NCI-H345 treated with DMSO at 0.1 percent for 48 hours (cell line): ENCODE data around the gene YAP1.

Source experiments
- DNase-seq: peaks from one replicate; lab custom pipeline; 2025; ENCODE audit not compliant: unreplicated experiment; lab: John Stamatoyannopoulos, UW

The YAP1 gene

DNA sequence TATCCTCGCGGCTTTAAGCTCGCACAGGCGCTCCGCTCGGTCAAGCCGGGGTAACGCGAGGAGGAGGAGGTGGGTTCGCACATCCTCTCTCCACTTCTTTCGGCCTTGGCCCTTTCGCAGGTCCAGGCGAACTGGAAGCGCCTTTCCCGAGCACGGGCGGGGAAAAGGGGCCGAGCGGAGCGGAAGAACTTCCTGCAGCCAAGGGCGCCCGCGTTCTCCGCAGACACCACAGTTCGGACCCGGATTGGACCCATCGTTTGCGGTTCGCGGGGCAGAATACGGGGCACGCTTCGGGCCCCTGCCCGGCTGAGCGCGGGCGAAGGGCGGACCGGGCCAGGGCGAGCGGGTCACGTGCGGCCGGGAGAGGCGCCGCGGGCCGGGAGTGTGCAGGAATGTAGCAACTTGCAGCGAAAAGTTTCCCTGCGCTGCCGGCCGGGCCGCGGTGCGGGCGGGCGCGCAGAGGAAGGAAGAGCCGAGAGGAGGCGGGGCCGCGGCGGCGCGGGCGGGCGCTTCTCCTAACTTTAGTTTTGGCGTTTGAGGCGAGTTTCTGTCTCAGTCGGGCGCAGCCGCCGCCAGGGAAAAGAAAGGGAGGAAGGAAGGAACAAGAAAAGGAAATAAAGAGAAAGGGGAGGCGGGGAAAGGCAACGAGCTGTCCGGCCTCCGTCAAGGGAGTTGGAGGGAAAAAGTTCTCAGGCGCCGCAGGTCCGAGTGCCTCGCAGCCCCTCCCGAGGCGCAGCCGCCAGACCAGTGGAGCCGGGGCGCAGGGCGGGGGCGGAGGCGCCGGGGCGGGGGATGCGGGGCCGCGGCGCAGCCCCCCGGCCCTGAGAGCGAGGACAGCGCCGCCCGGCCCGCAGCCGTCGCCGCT lies at the start of gene YAP1:
YAP1 (plus strand) TSS at position 552 of the 865 bp plus-strand sequence. CDS start 402 bp downstream, outside the sequence.
- no peak for DNase-seq

DNA sequence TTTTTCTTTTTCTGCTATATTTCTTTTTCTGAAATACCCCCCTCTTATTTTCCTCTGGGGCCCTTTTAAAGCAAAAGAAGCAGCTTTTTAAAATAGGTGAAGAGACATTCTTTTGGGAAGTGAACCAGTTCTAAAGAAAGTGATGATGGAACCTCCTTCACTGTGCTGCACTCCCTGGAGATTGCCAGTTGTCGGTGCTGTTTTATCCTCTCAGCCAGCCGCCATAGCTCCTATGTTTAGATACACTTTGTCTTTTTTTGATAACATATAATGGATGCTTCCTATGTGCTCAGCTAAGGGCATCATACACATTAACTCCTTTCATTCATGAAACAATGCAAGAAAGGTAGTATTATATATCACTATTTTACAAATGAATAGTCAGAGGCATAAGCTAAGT lies 49.0 kb upstream of the YAP1 start:
- DNase-seq: no peak

DNA sequence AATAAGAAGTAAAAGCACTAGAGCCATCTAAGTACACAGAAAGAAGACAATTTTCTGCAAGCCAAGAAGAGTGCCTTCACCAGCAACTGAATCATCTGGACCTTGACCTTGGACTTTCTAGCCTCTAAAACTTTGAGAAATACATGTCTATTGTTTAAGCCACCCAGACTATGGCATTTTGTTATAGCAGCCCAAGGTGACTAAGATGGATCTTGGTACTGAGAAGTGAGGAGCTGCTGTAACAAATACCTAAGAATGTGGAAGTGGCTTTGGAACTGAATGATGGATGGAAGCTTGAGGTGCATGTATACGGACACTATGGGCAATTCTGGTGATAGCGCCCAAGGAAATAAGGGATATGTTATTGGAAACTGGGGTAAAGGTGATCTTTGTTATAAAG lies 48.1 kb upstream of the YAP1 start:
- DNase-seq: no peak

DNA sequence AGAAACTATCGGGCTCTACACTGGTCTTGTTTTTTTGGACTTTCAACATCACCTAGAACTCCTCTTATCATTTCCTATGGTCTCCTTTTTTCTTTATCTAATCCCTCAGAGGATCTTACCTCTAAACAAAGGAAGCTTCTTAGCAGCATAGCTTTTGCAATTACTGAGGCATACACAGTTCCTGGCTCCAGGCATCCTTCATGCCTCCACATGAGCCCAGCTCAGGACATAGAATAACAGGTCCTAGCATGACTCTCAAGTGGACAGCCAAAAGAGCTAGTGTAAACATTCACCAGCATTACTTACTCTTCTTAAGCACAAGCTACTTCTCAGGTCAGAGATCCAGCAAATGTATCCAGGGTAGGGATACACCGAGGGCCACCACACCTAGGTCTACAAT lies 45.9 kb upstream of the YAP1 start:
- no peak for DNase-seq

DNA sequence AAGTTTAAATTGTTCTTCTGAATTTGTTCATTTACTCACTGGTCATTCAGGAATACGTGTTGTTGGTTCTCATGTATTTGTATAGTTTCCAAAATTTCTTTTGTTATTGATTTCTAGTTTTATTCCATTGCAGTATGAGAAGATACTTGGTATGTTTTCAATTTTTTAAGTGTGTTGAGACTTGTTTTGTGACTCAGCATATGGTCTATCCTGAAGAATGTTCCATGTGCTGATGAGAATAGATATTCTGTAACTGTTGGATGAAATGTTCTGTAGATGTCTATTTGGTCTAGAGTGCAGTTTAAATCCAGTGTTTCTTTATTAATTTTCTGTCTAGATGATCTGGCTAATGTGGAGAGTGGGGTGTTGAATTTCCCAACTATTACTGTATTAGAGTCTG lies 39.5 kb upstream of the YAP1 start:
- DNase-seq: no peak

DNA sequence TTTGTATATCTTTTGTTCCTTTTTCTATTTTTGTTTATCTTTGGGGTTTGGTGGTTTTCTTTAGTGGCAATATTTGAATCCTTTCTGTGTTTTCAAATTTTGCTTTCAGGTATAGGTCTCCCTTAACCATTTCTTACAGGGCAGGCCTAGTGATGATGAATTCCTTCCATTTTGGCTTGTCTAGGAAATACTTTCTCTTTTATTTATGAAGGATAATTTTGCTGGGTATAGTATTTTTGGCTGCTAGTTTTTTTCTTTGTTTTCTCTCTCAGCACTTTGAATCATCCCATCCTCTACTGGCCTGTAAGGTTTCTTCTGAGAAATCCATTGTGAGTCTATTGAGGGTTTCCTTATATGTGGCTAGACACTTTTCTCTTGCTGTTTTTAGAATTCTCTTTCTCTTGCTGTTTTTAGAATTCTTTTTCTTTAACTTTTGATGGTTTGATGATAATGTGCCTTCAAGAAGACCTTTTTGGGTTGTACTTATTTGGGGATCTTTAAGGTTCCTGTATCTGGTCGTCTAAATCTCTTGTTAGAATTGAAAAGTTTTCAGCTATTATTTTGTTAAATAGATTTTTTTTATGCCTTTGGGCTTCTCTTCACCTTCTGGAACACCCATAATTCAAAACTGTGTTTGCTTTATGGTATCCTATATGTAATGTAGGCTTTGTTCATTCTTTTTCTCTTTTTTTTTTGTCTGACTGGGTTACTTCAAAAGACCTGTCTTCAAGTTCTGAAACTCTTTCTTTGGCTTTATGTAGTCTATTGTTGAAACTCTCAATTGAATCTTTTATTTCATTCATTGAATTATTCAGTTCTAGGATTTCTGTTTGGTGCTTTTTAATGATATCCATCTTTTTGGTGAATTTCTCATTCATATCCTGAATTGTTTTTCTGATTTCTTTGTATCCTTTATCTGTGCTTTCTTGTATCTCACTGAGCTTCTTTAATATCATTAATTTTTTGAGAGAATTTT lies 38.5 kb upstream of the YAP1 start:
- DNase-seq: no peak

DNA sequence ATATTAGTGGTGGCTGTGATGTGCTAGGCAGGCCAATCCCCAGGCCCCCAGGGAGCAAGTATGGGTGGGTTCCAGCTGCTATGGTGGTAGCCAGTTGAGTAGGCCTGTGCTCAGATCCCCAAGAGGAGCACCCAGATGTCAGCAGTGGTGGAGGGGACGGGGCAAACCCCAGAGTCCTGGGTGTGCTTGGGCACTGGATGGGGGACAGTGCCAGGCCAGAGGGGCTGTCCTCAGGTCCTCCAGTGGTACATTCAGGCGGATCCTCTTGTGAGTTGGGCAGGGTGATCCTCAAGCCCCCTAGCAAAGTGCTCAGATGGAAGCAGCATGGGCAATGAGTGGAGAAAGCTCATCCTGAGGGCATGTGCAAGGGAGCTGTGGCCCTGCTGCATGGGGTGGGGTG lies 37.0 kb upstream of the YAP1 start:
- DNase-seq: no peak

DNA sequence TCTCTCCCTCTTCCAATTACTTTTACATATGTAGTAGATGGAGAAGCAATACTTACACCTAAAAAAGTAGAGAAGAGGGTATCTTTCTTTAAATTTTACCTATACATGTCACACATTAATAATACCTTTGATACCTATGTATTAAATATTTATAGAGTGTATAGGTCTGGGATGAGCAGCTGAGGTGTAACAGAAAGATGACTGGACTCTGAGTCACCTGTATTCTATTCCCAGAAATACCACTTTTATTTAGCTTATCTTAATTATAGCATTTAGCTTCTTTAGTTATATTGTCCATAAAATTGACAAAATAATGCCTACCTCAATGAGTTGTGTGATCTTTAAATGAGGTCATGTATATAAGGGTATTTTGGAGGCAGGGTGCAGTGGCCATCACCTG lies 30.6 kb upstream of the YAP1 start:
- DNase-seq: no peak

DNA sequence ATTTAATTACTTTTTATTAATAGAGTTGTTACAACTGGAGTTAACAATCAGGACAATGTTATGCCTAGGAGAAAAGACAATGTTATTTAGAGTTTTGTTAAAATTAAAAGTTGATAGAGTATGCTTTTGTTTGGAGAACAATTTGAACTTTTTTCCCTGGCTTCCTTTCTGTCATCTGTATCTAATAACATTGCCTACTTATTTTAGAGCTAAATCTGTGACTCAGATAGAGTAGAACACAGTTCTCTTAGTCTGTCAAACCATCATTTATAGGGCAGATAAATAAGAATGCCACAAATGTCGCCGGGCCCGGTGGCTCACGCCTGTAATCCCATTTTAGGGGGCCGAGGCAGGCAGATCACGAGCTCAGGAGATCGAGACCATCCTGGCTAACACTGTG lies 28.9 kb upstream of the YAP1 start:
- no peak for DNase-seq

DNA sequence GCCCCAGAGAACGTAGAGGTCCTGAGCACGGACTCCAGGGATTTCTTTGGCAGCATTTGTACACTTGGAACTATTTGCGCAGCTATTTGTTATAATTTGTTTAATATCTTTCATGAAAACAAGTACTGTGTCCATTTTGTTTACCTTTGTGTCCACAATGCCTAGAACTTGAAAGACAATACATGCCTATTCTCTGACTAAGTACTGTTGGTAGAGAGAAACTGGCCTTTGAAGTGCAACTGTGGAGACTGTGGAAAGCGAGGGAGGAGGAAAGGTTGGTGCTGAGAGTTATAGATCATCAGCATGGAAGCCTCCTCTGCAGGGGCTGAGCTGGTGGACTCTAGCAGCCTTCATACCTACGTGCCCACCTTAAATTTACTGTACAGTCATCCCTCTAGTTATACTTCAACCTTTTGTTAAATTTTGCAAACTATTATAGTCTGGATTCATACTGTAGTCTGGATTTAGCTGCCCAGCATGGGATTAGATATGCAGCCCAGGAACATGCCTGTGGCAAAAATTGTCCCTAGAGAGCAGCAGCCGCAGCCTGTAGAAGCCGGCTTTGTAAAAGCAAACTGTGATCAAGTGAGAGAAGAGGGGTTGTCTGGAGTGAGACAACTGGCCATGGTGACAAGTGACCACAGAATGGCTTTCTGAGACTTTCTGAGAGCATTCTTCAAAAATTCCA lies 24.2 kb upstream of the YAP1 start:
- DNase-seq: no peak

DNA sequence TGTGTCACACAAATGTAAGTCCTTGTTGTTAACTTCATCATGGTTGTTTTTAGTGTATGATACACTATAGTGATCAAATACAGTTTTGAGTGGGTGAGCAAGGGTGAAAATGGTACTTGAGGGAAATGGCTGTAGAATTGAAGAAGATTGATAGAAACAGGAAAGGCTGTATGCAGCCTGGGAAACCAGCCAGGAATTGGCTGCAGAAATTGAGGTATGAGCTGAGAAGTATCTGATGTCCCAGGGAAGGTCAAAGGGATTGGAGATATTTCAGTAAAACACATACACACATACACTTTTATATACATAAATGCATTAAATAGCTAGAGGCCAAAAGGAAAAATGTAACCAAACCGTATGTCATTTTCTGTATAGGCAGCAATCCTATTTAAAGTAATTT lies 13.1 kb upstream of the YAP1 start:
- no peak for DNase-seq

DNA sequence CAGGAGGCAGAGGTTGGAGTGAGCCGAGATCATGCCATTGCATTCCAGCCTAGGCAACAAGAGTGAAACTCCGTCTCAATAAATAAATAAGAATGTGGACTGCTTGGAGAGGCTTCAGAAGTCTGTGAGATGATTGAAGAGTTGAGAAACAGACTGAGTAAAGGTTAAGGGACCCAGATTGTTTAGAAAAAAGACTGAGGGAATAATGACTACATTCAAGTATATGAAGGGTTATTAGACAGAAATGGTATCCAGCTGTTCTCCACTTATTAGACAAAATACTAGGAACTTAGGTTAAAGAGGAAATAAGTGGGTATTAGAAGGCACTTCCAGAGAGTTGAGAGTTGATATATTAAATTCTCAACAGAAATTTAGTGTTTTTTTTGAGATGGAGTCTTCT lies 10.5 kb upstream of the YAP1 start:
- DNase-seq: no peak

DNA sequence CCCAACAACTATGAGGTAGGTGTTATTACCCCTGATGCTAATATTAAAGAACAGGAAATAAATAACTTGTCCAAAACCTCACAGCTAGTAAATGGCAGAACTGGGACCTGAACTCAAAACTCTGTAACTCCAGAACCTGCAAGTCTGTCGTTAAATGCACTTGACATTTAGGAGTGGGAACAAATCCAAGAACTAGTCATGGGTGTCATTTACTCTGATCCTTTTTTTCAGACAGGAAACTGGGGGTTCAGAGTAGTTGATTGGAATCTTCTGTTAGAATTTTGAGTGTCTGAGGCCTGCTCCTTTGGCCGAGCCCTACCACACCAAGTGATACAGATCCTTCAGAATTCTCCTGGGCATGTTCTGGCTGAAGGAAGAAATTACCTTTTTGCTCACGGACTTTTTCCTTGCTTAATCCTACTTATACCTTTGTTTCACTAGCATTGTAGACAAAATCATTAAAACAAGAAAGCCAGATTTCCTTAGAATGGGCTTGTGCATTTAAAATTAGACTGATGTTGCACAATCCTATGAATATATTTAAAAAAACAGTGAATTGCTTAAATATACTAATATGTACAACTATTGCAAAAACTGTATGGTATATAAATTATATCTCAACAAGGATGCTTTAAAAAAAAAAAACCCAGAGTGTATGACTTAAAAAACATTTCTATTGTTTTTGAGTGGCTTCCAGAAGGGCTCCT lies 1.4 kb upstream of the YAP1 start:
- DNase-seq: no peak

DNA sequence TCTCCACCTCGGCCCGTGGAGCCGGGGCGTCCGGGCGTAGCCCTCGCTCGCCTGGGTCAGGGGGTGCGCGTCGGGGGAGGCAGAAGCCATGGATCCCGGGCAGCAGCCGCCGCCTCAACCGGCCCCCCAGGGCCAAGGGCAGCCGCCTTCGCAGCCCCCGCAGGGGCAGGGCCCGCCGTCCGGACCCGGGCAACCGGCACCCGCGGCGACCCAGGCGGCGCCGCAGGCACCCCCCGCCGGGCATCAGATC lies 439 bp downstream of the YAP1 start:
- DNase-seq: no peak

DNA sequence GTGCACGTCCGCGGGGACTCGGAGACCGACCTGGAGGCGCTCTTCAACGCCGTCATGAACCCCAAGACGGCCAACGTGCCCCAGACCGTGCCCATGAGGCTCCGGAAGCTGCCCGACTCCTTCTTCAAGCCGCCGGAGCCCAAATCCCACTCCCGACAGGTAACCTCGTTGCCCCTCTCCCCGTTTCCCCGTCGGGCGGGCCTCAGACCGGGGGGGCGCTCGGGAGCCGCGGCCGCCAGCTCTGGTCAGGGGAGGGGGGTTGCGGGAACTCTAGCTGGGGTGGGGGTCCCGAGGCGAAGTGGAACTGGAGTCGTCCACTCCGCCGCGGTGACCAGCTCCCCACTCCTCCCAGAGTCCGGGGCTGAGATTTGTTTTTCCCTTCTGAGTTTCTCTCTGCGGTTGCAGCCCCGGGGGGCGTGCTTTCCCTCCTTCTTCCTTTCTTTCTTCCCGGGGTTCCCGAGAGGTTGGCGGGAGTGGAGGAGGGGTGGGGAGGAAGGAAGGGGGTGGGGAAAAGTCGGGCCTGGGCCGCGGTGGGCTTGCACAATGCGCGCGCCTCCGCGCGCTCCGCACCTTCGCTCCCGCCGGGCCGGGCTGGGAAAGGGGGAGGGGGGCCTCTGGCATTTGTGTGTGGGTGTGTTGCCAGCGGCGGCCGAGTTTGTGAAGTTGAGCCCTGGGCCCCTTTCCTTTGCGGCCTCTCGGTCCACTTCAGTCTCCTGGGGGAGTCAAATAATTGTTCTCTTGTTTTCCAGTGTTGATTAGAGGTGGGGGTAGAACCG lies 952 bp downstream of the YAP1 start:
- DNase-seq: no peak

DNA sequence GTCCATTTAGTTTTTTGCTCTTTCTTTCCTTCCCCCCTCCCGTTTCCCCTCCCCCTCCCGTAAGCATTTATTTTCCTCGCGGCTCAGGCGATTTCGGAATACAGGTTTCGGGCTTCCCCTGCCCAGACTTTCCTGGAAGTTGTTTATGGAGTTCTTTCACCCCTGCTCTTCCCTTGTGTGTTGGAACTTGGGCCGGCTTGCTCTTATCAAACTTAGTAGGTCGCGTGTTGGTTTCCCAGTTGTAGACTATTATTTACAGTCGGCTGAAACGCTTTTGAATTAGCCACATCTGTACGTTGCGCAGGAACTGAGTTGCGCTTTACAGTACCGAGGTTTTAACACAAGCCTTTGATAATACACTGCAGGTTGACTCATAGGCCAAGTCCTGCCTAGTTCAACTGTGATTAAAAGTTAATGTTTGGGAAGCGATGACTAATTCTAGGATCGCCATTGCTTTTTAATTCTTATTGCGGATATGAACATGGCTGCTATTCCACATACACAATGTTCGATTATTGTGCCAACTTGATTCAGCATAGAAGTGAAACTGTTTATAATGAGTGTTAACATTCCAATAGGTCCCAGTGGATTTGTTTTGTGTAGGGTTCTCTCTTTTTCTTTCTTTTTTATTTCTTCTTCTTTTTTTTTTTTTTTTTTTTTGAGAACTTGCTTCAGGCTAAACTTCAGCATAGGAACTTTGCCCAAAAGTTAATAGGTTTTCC lies 1.7 kb downstream of the YAP1 start:
- DNase-seq: no peak

DNA sequence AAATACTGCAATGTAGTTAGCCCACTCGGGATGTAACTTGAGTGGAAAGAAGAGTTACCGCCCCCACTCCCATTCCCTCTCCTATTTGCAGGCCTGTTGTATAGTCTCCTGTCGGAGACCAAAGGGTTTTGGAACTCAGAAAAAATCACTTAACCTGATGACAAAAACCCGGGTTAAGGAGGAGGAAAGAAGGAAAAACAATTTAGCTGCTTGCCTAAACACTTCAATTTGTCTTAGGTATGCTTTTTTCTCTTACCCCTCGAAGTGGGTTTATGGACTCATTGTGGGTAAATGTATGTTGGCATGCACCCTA lies 2.2 kb downstream of the YAP1 start:
- no peak for DNase-seq

DNA sequence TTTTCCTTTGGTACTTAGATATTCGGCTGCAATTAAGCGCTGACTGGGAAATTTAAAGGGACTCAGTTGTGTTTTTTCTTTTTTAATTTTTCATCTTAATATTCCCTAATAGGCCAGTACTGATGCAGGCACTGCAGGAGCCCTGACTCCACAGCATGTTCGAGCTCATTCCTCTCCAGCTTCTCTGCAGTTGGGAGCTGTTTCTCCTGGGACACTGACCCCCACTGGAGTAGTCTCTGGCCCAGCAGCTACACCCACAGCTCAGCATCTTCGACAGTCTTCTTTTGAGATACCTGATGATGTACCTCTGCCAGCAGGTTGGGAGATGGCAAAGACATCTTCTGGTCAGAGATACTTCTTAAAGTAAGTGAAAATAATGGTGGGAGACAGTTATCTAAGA lies 3.8 kb downstream of the YAP1 start:
- no peak for DNase-seq

DNA sequence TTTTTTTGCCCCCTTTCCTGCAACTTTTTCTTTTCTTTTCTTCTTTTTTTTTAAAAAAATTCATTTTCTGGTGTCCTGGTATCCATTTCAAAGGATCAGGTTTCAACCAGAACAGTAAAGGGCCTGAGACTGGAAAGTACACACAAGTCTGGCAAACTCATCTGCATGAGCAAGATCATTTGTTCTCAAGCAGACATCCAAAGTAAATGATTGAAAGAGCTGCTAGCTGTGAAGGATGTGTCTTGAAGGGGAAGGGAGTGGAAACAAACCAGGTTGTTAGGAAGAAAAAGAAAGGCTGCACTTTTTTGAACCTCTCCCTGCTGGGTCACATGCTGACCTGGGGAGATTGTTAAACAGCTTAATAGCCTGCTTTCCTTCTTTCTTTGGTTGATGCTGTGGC lies 5.3 kb downstream of the YAP1 start:
- no peak for DNase-seq
